Activated CD8-positive, alpha-beta memory T cell treated with anti-CD3 and anti-CD28 coated beads for 48 hours (primary cell): Measurements from ENCODE around the gene OR5I1.
"Not testable (repeated sequence)": the region's sequence is repeated elsewhere in the genome, so short reads cannot be mapped to it uniquely, and the experiment has no call there.

ENCODE experiments used
- DNase-seq, 3 experiments: peaks; one replicate each; pipeline ENCODE4 v3.0.0-alpha.2; 2020; ENCODE audit warnings: low read depth in 2 of 3, low spot score in 2 of 3

The OR5I1 gene

GRCh38 chr11:55936300-55936699 is at the start of gene OR5I1:
TSS of gene OR5I1 (minus strand) at chr11:55936400. CDS start at chr11:55936400, 0 bp downstream.
- DNase-seq, result no peak

GRCh38 chr11:55970935-55971334 is 34.7 kb upstream of the OR5I1 start:
- no peak for DNase-seq

- no peak for DNase-seq
Observed at GRCh38 chr11:55969845-55970244, 33.6 kb upstream of the OR5I1 start, which contains the start of gene OR10AG1. TSS of gene OR10AG1 (minus strand) at chr11:55969945. CDS start at chr11:55969907, 38 bp downstream.

- DNase-seq, result no peak
Observed at GRCh38 chr11:55967914-55968313, 31.7 kb upstream of the OR5I1 start.

- DNase-seq, result no peak
Observed at GRCh38 chr11:55966391-55966790, 30.2 kb upstream of the OR5I1 start.

GRCh38 chr11:55956521-55956920 is 20.3 kb upstream of the OR5I1 start:
- no peak for DNase-seq

- no peak for DNase-seq
Observed at GRCh38 chr11:55949330-55949729, 13.1 kb upstream of the OR5I1 start.

- DNase-seq, result no peak
Observed at GRCh38 chr11:55942785-55943392, 6.7 kb upstream of the OR5I1 start.

GRCh38 chr11:55920537-55920936 is 15.7 kb downstream of the OR5I1 start:
- DNase-seq, result no peak

- DNase-seq, result no peak
Observed at GRCh38 chr11:55914482-55914881, 21.7 kb downstream of the OR5I1 start, which contains the start of gene OR5W2. TSS of gene OR5W2 (minus strand) at chr11:55914582. CDS start at chr11:55914582, 0 bp downstream.

- DNase-seq, result no peak
Observed at GRCh38 chr11:55902308-55902707, 33.9 kb downstream of the OR5I1 start.

GRCh38 chr11:55895216-55895615 is 41.0 kb downstream of the OR5I1 start:
- DNase-seq, result no peak

GRCh38 chr11:55885481-55885880 is 50.7 kb downstream of the OR5I1 start:
- not testable (repeated sequence) for DNase-seq
